MM.1S (cell line): ENCODE results near the gene NUP98.

Experiments used
- EZH2 ChIP-seq: fragments of 300-600 bp; sonication (generic); optimal IDR thresholded peaks from 2 replicates; pipeline ENCODE3; 2017; ENCODE audit warnings: low read depth, mild to moderate bottlenecking, antibody characterized with exemption, low read length, mixed read lengths
- TF ChIP-seq, protein P1 (sequence below): fragments of 300-600 bp; sonication (generic); IDR thresholded peaks from 2 replicates; pipeline ENCODE4 v1.5.1; 2016; ENCODE audit warnings: antibody characterized with exemption, low read length, mixed read lengths

DNA sequence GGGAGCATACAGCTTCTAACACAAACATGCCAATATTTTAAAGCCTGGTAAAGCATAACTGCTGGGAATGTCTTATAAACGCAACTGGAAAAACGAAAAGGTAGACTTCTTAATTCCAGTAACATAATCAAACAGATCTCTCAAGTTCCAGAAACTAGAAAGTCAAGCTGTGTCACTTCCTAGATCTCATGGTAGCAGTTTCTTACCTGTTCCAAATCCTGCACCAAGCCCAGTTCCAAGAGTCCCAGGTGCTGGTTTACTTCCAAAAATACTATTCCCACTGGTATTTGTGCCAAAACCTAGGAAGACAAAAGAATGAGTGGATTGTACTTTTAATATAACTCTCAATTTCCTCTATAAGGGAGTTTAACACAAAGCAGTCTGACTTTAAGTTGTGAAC lies 44.2 kb downstream of the NUP98 start:
- TF ChIP-seq, protein P1, sequence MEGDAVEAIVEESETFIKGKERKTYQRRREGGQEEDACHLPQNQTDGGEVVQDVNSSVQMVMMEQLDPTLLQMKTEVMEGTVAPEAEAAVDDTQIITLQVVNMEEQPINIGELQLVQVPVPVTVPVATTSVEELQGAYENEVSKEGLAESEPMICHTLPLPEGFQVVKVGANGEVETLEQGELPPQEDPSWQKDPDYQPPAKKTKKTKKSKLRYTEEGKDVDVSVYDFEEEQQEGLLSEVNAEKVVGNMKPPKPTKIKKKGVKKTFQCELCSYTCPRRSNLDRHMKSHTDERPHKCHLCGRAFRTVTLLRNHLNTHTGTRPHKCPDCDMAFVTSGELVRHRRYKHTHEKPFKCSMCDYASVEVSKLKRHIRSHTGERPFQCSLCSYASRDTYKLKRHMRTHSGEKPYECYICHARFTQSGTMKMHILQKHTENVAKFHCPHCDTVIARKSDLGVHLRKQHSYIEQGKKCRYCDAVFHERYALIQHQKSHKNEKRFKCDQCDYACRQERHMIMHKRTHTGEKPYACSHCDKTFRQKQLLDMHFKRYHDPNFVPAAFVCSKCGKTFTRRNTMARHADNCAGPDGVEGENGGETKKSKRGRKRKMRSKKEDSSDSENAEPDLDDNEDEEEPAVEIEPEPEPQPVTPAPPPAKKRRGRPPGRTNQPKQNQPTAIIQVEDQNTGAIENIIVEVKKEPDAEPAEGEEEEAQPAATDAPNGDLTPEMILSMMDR: no peak
- no peak for TF ChIP-seq EZH2
